MM.1S (cell line): Measurements from ENCODE around the gene SCO2.

ENCODE experiments used
- CTCF ChIP-seq: fragments of 300-600 bp; sonication (generic); IDR thresholded peaks from 2 replicates; pipeline ENCODE4 v1.5.1; 2016; ENCODE audit warnings: antibody characterized with exemption, low read length, mixed read lengths
- EZH2 ChIP-seq: fragments of 300-600 bp; sonication (generic); optimal IDR thresholded peaks from 2 replicates; pipeline ENCODE3; 2017; ENCODE audit warnings: low read depth, mild to moderate bottlenecking, antibody characterized with exemption, low read length, mixed read lengths

- TF ChIP-seq CTCF = no peak
- TF ChIP-seq EZH2 = no peak
These were observed 45.7 kb downstream of the SCO2 start for GRCh38 chr22:50479721-50480120.
